Measurements from ENCODE around the gene DSTYK.

- TF ChIP-seq CTCF (IDR thresholded peaks at IDR 0.05) (no peak), POLR2A (IDR thresholded peaks at IDR 0.05) (no peak)
Measured at GRCh38 chr1:205226868-205227583, 15.5 kb upstream of the DSTYK start.
